AG04450 (cell line): ENCODE results near the gene HUNK. TPM values are rescaled to one million over a fixed set of nuclear protein-coding genes. Genes with fewer than 3 reads are reported as not detected.

Experiments
- CTCF ChIA-PET: fragments of 300-600, 350-600 bp; formaldehyde crosslinking; extraction: SDS; loops from one replicate; lab custom pipeline; 2022; ENCODE audit warnings: antibody characterized with exemption, inconsistent platforms; lab: Charles Lee
- POLR2A ChIA-PET: fragments of 350-600 bp; formaldehyde crosslinking; extraction: SDS; loops from one replicate; lab custom pipeline; 2021; ENCODE audit warnings: antibody characterized with exemption, inconsistent platforms; lab: Yijun Ruan, JAX
- DNase-seq: peaks from one replicate; pipeline ENCODE4 v3.0.0-alpha.2; 2011; ENCODE audit warnings: low read depth, low spot score
- H3K27ac ChIP-seq: one replicate; pipeline ENCODE4 v1.5.1; 2012; ENCODE audit warnings: low read depth, low read length, control low read depth
- H3K27me3 ChIP-seq: one replicate; pipeline ENCODE4 v1.6.0; 2012; ENCODE audit warnings: low read length; ENCODE audit not compliant: control insufficient read depth, insufficient read depth
- H3K4me3 ChIP-seq: 2 replicates; pipeline ENCODE4 v1.5.1; 2011; ENCODE audit warnings: mild to moderate bottlenecking, low read depth, low read length, control low read depth
- H3K9me3 ChIP-seq: 2 replicates; pipeline ENCODE4 v1.5.1; 2012; ENCODE audit warnings: low read length; ENCODE audit not compliant: control insufficient read depth, insufficient read depth
- polyA plus RNA-seq: library from polyadenylated mRNA; depleted of rRNA; stranded (reverse); fragments of >200 nt; gene quantifications from 2 replicates; pipeline ENCODE4 v1.2.3, GENCODE V29; 2011
- TF ChIP-seq, protein P1 (sequence below): IDR thresholded peaks from 2 replicates; pipeline ENCODE4 v1.5.1; 2011; ENCODE audit warnings: low read depth, low read length, control low read depth, inconsistent platforms

Gene HUNK
- polyA plus RNA-seq, 1 experiment = 0.48 TPM

DNA sequence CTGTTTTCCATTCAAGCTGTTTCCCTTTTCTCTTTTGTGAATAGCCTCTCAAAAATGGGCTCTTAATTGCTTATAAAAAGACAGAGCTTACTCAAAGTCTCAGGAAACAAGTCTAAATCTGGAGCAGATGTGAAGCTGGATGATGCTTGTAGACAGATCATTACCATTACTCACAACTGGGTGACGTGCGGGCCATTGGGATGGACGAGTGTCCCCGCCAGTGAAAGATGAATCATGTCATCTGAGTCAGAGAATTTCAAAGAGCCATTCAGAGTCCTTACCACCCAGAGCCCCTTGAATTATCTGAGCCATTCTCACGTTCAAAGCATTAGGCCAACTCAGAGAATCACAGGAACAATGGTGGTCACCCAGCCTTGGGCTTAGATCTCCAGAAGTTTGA lies 134.6 kb downstream of the HUNK start:
- TF ChIP-seq, protein P1, sequence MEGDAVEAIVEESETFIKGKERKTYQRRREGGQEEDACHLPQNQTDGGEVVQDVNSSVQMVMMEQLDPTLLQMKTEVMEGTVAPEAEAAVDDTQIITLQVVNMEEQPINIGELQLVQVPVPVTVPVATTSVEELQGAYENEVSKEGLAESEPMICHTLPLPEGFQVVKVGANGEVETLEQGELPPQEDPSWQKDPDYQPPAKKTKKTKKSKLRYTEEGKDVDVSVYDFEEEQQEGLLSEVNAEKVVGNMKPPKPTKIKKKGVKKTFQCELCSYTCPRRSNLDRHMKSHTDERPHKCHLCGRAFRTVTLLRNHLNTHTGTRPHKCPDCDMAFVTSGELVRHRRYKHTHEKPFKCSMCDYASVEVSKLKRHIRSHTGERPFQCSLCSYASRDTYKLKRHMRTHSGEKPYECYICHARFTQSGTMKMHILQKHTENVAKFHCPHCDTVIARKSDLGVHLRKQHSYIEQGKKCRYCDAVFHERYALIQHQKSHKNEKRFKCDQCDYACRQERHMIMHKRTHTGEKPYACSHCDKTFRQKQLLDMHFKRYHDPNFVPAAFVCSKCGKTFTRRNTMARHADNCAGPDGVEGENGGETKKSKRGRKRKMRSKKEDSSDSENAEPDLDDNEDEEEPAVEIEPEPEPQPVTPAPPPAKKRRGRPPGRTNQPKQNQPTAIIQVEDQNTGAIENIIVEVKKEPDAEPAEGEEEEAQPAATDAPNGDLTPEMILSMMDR = no peak
- no peak overlapping the region for H3K27ac ChIP-seq
- ChIA-PET POLR2A (no interaction called here), CTCF (no interaction called here)
- no peaks in the 10 kb centered on the region for H3K27me3 ChIP-seq
- H3K9me3 ChIP-seq = no peaks in the 10 kb centered on the region
- no peak overlapping the region for H3K4me3 ChIP-seq
- DNase-seq = no peak

DNA sequence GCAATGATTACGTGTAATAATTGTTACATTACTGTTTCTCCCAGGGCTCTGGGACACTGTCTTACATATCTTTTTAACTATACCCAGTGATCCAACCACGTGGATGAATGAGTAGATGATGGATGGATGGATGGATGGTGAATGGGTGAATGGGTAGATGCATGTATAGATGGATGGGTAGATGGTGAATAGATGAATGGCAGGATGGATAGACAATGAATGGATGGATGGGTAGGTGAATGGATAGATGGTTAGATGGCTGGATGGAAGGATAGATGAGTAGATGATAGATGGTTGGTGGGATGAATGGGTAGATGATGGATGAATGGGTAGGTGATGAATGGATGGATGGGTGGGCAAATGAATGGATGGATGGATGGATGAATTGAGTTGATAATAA lies 135.9 kb downstream of the HUNK start:
- ChIA-PET CTCF (no interaction called here), POLR2A (no interaction called here)
- TF ChIP-seq, protein P1 = no peak
- no peaks in the 10 kb centered on the region for H3K27me3 ChIP-seq
- no peaks in the 10 kb centered on the region for H3K9me3 ChIP-seq
- no peak overlapping the region for H3K4me3 ChIP-seq
- no peak for DNase-seq
- H3K27ac ChIP-seq = no peak overlapping the region

DNA sequence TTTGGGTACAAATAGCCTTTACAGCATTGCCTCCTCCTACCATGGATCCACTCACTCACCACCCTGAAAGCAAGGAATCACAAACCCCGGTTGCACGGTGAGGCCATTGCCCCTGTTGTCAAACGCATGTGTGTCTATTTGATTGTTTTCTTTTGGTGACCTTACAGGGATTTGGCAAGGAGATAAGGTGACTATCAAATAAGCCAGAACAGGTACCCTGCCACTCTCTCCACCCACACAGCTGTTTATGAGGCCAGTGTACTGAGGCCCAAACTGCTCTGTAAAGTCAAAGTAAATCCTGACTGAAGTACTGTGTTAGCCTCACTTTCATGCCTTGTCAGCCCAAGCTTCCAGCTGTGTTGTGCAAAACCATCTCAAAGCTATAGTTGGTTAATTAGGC lies 136.4 kb downstream of the HUNK start:
- TF ChIP-seq, protein P1 = no peak
- POLR2A ChIA-PET = no interaction called here
- H3K27me3 ChIP-seq = no peaks in the 10 kb centered on the region
- H3K4me3 ChIP-seq = no peak overlapping the region
- DNase-seq = no peak
- H3K27ac ChIP-seq = no peak overlapping the region
- H3K9me3 ChIP-seq = no peaks in the 10 kb centered on the region
- CTCF ChIA-PET = interaction anchor here (1.5 kb wide), 1 partner anchor 223 kb away, joined by 3 read pairs; no protein-coding TSS in a partner anchor

DNA sequence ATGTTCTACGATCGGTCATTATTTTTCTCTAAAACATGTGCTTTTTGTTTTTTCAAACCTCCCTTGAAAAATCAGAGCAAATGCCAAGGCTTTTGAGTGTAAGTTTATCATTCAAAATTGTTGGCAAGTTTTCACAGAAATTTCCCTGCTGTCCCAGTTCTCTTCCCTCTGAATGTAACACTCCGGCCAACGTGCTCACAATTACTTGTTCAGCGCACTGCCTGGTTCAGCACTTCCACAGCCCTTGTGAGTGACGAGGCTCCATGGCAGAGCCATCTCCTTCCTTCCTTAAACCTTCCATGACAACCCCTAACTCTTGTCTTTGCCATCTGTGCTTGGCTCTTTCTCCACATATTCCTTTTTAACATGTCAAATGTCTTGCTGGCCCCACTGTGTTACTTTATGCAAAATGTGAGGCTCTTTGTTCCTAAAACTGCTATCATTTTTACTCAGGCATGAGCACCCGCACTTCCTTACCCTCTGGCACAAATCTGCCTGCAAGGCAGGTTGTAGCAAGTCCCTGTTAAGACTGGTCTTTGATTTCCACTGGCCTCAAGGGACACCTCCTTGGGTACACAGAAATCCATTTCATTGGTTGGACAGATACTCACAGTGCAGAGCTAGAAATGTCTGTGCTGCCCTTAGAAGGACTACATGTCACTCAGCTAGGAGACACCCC lies 142.8 kb downstream of the HUNK start:
- TF ChIP-seq, protein P1 = no peak
- no peaks in the 10 kb centered on the region for H3K9me3 ChIP-seq
- ChIA-PET CTCF (no interaction called here), POLR2A (no interaction called here)
- no peak for DNase-seq
- no peaks in the 10 kb centered on the region for H3K27me3 ChIP-seq
- H3K4me3 ChIP-seq = no peak overlapping the region
- H3K27ac ChIP-seq = no peak overlapping the region

DNA sequence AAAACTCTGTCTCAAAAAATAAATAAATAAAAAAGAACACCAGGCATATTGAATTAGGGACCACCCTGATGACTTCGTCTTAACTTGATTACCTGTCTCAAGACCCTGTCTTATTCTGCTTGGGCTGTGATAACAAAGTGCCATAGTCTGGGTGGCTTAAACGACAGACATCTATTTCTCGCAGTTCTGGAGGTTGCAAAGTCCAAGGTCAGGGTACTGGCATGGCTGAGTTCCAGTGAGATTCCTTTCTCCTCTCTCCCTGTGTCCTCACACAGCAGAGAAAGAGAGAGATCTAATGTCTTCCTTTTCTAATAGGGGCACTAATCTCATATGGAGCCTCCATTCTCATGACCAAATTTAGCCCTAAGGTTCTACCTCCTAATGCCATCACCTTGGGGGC lies 145.6 kb downstream of the HUNK start:
- CTCF ChIA-PET = no interaction called here
- no peak overlapping the region for H3K27ac ChIP-seq
- H3K9me3 ChIP-seq = no peaks in the 10 kb centered on the region; the same call in 1 of the 2 replicates
- DNase-seq = no peak
- no peaks in the 10 kb centered on the region for H3K27me3 ChIP-seq
- POLR2A ChIA-PET = no interaction called here
- TF ChIP-seq, protein P1 = no peak
- no peak overlapping the region for H3K4me3 ChIP-seq
